Endometrium (tissue), 2 donors: ENCODE measurements around the gene HP1BP3.

Experiments used
- FAIRE-seq: peaks from 2 replicates; lab custom pipeline; 2012; peaks lifted over from hg19 to GRCh38; lab: Jason Lieb, UNC
- donor health status: control.
- donor health status: control.

The HP1BP3 gene

DNA sequence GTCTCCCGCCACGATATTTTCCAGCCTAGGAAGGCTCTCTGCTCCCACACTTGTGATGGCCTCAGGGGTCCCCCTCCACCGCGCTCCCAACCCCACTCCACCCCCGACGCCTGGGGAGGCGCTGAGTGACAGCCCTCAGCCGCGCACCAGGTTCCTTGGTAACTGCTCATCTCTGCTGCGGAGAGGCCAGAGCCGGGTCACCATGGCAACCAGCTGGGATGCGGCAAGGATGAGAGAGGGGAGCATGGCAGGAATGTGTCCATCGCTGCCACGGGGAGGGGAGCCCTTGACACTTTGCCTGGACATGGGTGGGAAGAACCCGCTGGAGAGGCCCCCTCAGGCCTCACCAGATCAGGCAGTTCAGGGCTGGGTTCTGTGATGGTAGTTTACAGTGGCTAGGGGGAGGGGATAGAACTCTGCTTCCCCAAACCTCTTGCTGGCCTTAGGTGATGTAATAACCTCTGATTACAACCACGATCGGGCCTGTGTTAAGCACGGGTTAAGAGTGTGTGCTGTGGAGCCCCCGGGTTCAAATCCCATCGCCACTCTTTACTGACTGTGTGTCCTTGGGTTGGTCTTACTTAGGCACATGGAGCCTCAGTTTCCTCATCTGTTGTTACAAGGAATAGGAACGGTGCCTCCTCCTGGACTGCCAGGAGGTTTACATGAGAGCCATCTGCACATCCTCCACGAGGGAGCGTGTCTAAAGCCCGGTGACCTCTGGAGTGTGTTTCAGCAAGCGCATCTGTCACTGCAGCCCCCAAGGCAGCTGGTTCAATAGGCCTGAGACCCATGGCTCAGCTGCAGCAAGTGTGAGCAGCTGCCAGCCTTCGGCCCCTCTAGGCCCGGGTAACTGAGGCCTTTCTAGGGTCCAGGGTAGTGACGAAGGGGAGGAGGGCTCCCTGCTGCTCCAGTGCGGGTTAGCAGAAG lies 75.6 kb downstream of the HP1BP3 start:
- FAIRE-seq, result no peak

DNA sequence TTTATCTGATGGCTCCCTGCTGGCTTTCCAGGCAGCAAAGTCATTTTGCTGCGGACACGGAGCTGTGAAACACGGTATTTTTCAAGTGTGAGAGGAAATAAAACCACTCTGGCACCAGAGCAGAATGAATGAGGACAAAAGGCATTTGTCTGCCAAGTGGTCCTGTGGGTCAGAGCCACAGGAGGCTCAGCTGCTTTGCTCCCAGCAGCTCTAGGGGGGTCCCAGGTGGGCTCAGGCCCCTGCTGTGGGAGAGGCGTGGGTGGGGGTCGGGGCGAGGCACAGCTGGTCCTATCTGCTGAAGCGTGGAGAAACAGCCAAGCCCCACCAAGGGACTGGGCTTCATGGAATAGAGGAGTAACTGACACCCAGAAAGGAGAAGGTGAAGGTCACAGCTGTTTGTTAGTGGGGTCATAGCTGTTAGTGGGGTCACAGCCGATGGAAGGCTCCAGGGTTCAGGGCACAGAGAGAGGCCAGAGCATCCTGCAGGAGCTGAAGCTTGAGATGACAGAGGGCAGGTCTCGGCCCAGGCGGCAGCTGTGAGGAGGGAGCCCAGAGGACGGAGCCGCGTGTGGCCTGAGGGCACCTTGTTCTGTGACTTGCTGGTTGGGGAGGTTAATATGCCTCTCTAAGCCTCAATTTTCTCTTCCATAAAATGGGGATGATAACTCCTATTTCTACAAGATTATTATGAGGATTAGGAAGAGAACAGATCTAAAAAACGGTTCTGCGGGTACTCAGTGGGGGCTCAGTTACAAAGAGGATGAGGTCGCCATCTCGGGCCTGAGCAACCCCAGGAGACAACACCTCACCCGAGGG lies 76.4 kb downstream of the HP1BP3 start:
- FAIRE-seq, result no peak

DNA sequence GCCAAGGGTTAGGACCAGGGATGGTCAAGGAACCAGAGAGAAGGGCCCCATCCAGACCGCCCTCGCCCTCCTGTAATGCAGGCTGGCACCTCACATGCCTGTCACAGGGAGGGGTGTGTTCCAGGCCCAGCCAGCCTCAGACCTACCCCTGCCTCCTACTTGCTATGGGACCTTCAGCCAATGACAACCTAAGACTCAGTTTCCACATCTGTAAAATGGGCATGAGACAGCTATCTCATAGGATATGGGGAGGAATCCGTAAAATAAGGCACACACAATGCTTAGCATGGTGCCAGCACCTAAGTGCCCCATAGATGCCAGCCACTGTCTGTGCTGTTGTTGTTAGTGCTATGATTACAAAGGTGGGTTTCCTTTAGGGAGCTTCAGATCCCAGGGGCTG lies 77.2 kb downstream of the HP1BP3 start:
- FAIRE-seq, result no peak

DNA sequence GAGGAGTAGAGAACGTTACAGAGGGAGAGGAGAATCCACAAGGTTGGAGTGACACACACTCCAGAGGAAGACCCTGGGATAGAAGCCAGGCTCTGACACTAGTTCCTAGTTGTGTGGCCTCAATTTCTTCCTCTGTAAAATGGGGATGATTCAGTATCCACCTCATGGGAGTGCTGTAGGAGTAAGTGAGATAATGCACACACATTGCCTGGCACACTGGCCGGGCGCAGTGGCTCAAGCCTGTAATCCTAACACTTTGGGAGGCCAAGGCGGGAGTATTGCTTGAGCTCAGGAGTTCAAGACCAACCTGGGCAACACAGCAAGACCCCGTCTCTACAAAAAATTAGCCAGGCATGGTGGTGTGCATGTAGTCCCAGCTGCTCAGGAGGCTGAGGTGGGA lies 78.2 kb downstream of the HP1BP3 start:
- no peak for FAIRE-seq

DNA sequence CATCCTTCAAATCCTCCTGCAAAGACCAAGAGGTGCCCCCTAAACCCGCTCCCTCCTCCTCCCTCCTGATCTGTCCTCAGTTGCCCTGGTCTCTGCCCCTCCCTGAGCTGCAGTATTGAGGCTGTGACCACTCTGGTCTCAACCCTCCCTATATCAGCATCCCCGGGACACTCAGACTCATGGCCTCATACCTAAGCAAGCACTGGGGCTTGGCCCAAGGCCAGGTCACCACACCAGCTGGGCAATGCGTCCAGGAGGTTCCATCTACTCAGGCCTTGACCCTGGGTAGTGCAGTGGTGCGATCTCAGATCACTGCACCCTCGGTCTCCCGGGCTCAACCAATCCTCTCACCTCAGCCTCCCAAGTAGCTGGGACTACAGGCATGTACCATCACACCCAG lies 79.0 kb downstream of the HP1BP3 start:
- no peak for FAIRE-seq

DNA sequence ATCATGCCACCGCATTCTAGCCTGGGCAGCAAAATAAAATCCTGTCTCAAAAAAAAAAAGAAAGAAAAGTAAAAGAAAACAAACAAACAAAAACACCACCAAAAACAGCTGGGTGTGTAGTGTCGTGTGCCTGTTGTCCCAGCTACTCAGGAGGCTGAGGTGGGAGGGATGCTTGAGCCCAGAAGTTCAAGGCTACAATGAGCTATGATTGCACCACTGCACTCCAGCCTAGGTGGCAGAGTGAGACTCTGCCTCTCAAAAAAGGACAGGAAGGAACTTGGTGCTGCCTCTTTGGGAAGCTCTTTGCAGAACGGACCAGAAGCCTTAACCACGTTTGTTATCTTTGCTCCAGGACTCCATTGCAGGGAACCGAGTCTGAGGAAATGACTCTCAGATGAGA lies 80.3 kb downstream of the HP1BP3 start:
- FAIRE-seq, result no peak

DNA sequence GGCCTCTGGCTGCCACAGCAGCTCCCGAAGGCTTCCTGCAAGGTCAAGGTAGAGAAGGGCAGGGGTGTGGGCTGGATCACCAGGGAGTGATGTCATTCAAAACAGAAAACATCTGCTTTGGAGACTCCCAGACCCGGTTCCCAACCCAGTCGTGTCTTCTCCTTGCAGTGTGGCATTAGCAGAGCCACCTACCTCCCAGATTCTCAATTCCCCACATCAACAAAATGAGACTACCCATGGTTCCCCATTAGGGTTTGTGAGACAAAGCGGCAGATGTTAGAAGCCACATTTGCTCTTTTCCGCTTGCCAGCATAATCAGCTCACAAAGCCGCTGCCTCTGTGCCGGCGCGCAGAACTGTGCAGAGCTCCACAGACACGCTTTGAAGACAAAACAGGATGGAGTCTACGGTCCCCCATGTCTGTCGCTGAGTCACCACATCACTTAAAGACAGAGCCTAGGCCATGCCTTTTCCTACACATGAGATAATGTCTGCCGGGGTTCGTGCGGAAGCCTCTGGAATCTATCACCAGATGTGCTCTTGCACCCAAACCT lies 81.8 kb downstream of the HP1BP3 start:
- no peak for FAIRE-seq

DNA sequence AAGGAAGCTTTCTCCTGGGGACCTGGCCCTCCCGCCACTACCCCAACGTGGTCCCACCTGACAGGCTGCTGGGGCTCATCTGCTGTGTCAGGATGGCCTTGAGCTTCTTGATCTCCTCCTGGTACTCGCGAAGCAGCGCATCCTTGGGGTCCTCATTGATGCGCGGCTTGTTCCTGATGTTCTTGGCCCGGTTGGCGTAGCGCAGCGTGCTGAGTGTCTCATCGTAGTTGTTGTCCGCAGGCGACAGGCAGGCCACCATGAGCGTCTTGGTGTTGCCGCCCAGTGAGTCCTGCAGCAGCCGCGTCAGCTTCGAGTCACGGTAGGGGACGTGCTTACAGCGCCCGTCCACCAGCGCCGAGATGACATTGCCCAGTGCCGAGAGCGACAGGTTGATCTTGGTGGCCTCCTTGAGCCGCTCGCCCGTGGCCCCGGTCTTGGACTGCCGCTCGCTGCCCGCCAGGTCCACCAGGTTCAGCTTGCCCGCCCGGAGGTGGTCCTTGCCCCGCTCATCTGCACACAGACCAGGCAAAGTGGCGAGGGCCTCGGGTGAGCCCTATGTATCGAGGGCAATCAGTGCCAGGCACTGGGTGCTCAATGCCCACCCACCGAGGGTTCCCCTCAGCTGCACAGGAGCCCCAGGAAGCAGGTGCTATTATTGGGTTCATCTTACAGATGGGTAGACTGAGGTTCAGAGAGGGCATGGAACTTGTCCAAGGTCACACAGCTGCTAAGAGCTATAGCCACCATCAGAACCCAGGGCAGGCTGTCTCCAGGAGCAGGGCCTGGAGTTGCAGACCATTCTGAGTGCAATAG lies 82.5 kb downstream of the HP1BP3 start:
- no peak for FAIRE-seq

DNA sequence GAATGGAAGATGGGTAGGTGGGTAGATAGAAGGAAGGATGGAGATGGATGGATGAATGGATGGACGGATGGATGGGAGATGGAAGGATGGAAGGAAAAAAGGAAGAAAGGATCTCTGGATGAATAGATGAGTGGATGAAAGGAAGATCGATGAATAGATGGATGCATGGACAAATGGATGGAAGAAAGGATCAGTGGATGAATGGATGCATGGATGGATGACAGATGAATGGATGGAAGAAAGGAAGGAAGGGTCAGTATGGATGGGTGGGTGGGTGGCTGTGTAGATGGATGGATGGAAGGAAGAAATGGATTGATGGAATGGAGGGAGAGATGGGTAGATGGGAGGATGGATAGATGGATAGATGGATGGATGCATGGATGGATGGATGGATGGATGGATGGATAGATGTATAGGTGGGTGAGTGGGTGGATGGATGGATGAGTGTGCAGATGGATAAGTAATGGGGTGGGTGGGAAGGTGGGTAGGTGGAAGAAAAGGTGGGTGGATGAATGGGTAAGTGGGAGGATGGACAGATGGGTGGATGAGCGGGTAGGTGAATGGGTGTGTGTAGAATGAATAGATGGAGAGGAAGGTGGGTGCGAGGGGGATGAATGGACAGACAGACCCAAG lies 83.9 kb downstream of the HP1BP3 start:
- FAIRE-seq, result no peak

DNA sequence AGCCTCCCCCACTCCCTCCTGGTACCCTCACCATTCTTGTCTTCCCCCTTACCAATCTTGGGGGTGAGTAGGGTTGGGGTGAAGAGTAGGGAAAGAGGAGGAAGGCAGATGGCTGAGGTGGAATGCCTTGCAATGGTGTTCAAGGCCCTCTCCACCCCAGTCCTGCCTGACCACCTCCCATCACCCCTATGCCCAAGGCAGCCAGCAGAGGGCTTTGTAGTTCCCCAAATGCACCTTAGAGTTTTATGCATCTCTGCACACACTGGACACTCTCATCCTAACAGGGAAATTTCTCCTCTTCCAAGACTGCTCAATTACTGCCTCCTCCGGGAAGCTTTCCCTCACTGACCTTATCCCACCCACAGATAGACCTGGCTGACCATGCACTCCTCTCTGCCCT lies 84.7 kb downstream of the HP1BP3 start:
- FAIRE-seq, result no peak

DNA sequence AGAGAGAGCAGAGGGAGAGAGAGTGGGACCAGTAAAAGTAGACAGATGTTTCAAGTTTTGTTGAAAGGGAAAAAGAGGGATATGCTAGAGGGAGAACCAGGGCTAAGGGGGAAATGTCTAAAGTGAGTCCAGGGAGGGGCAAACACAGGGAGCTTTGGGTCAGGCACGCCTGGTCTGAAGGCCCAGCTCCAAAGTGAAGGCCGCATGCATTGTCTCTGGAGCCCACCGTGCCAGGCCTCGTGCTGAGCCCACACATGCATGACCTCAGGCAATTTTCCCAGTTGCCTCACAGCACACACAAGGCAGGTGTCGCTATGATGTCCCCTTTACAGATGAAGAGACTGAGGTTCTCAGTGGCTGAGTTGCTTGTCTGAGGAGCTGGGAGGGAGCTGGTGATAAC lies 85.3 kb downstream of the HP1BP3 start:
- no peak for FAIRE-seq

DNA sequence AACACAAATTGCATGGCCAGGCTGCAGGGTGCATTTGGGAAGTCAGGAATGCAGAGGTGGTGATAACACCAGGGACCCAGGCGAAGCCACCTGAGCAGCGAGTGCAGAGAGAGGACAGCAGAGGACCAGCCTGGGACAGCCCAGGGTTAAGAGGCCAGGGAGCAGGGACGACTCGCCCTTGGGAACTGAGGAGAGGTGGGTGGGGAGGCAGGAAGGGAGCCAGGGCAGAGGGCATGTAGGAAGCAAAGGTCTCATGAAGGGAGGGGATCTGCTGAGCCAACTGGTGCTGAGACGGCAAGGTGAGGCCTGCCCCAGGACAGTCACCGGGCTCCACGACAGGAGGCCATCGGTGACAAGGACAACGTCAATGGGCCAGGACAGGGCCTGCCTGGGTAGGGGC lies 85.7 kb downstream of the HP1BP3 start:
- no peak for FAIRE-seq

DNA sequence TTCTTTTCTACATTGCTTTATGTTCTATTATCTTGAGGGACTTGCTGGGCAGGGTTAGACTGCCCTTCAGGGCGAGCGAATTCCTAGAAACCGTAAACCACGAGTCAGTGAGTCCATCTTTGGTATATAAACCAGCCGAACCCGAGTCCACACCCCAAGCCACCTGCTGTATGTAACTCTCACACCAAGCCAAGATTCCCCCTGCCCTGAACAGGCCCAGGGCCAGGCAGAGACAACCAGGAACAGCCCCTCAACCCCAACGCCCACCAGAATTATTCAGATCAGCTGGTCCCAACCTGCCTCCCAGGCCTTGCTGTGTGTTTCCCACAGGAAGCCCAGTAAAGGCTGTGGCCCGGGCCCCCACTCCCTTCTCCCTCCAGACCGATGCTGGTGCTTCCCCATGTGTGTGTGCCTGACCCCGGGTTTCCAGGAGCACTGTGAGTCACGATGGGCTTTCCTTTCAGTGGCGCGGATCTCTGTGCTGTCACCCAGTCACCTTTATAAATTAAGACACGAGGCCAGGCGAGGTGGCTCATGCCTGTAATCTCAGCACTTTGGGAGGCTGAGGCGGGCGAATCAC lies 86.4 kb downstream of the HP1BP3 start:
- no peak for FAIRE-seq

DNA sequence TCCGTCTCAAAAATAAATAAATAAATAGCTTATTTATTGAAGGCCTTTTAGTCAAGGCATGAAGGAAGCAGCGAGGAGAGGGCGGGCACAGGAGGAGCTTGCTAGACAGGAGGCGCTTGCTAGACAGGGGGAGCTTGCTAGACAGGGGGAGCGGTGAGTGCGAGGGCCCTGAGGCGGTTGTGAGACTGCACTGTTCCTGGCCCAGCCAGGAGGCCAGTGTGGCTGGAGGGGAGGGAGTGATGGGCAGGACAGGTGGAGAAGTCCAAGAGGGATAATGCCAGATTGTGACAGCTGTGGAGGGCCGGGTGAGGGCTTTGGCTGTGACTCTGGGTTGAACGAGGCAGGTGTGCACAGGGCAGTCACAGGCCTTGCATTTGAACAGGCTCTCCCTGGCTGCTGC lies 87.5 kb downstream of the HP1BP3 start:
- no peak for FAIRE-seq

DNA sequence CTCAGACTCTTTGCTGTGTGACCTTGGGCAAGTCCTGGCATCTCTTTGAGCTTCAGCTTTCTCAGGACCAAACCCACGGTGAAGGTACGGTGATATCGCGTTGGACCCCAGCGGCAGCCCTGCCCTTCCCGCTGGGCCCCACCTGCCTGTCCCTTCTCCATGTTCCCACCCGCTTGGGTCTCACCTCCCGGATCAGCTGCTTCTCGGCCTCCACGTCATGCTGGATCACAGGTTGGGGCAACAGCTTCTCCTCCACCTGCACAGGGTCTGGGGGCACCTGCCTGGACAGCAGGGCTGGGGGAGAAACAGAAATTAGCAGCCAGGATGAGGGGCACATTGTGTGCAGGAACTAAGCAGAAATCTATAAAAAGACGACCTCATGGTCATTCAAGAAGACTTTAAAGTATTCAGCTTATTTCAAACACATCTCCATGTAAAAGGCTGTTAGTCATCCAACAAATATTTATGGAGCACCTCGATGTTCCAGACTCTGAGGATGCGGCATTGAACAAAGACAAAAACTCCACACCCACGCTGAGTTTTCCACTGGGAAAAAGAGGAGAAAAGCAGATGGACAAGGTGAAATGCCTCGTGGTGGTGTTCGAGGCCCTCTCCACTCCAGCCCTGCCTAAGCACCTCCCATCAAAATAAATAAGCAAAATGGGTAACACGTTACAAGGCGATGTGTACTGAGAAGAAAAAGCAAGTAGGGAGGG lies 88.8 kb downstream of the HP1BP3 start:
- no peak for FAIRE-seq

DNA sequence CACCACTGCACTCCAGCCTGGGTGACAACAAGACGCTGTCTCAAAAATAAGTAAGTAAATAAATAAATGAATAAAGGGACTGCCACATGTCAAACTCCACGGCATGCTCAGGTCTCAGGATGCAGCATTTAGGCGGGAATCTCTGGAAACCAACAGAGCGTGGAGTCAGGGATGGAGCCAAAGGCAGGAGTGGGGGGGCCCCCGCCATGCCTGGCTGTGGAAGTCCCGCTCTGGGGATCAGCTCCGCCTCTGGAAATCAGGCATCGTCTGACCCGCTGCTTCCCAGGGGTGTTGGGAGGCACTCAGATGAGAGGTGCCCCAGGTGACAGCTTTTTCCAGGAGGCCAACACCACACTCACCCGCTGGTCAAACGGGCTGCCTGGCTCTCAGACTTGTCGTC lies 89.5 kb downstream of the HP1BP3 start:
- no peak for FAIRE-seq

DNA sequence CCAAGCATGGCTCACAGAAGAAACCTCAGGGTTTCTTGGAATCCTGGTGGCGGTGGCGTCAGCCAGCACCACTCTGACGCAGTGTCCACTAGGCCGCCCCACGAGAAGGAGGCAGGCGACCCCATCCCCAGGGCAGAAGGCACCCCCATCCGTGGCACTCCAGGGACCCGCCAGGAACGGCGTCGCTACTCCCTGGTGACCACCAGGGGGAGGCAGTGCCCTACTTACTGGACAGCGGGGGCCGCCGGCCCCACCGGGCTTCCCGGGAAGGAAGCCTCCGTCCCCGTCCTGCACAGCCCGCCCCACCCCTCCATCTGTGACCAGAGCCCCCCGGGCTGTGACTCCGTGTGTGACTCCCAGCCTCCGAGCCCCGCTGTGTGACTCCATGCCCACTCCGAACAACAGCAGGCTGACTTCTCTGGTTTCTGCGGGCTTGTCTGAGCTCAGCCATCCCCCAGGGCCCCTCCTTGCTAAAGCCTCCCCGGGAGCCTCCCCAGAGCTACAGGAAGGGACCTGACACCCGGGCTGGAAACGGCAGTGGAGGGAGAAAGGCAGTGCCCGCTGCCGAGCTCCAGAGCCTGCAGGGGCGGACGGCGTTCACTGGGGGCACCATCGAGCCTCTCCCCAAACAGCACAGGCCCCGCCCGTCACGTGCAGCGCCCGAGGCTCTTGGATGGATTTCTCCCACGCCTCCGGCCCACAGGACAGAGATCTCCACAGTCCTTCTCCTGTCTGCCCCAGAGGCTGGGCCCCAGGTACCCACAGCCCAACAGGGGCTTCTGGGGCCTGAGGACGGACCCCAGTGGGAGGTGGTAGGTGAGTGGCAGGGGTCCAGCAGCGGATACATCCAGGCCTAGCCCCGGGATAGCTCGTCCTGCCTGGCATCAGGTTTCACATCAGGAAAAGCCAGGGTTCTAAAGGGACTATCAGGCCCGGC lies 90.4 kb downstream of the HP1BP3 start:
- no peak for FAIRE-seq

DNA sequence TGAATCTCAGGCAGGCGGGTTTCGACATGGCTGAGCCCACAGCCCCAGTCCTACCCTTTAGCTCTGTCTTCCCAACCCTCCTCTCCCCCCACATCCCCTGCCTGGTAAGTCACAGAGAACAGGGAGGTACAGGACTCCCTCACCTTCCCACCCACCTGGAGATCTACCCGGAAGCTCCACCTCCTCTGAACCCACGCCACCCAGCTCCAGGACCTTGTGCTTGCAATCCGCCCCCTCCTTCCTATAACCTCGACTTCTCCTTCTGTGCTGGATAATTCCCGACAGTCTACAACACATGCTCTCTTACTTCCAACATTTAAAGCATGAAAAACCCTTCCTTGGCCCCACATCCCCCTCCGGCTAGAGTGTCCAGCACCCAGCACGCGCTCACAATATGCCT lies 91.6 kb downstream of the HP1BP3 start:
- FAIRE-seq, result no peak

DNA sequence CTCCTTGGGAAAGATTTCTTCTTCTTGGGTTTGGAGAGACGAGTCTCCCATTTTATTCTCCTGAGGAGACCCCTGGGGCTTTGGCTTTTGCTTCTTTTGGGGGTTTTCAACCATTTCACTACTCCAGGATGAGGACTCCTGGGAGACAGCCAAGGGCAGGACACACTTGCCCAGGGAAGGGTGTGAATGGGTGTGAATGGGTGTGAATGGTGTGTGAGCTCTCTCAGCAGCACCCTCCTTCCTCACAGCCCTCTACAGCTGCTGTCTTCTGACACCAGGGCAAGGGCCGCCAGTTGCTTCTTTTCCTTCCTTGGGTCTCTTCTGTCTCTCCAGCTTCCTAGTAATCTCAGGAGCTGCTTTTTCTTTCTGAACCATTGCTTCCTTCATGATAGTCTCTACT lies 93.5 kb downstream of the HP1BP3 start:
- FAIRE-seq, result no peak
